Mesenchymal stem cell (in vitro differentiated cells and primary cell): Measurements from ENCODE around the gene PYM1.
A peak's percentile ranks its signal among the peaks of the same experiment; 100 is the strongest.

Source experiments
- DNase-seq: peaks from one replicate; pipeline ENCODE4 v3.0.0-alpha.2; 2013
- H2AFZ ChIP-seq: one replicate; pipeline ENCODE4 v1.6.1; 2013; ENCODE audit warnings: low read depth, mild to moderate bottlenecking, control low read depth, inconsistent platforms, low read length, moderate library complexity
- H2AK5ac ChIP-seq: 2 replicates; pipeline ENCODE4 v1.6.1; 2013; ENCODE audit warnings: low read length, moderate library complexity, mild to moderate bottlenecking, inconsistent platforms; ENCODE audit not compliant: severe bottlenecking
- H2BK120ac ChIP-seq: one replicate; pipeline ENCODE4 v1.6.1; 2013; ENCODE audit warnings: low read depth, mild to moderate bottlenecking, inconsistent platforms, low read length, moderate library complexity
- H2BK12ac ChIP-seq, 2 experiments: one replicate each; pipeline ENCODE4 v1.6.1; 2013; ENCODE audit warnings: inconsistent platforms in 2 of 2, low read length in 2 of 2, mild to moderate bottlenecking in 2 of 2, moderate library complexity in 2 of 2, control low read depth in 1 of 2
- H2BK15ac ChIP-seq: one replicate; pipeline ENCODE4 v1.6.1; 2013; ENCODE audit warnings: mild to moderate bottlenecking, low read depth, inconsistent platforms; ENCODE audit not compliant: poor library complexity, severe bottlenecking
- H2BK5ac ChIP-seq: 2 replicates; pipeline ENCODE4 v1.6.1; 2013; ENCODE audit warnings: low read depth, mild to moderate bottlenecking, low read length, control low read depth, inconsistent platforms; ENCODE audit not compliant: poor library complexity, severe bottlenecking
- H3K14ac ChIP-seq, 2 experiments: one replicate each; pipeline ENCODE4 v1.6.1; 2013; ENCODE audit warnings: inconsistent platforms in 2 of 2, low read length in 2 of 2, control low read depth in 1 of 2, mild to moderate bottlenecking in 1 of 2, moderate library complexity in 1 of 2
- H3K18ac ChIP-seq, 2 experiments: one replicate each; pipeline ENCODE4 v1.6.1; 2013; ENCODE audit warnings: inconsistent platforms in 2 of 2, low read length in 2 of 2, control low read depth in 1 of 2, low read depth in 1 of 2, mild to moderate bottlenecking in 1 of 2
- H3K23ac ChIP-seq, 2 experiments: one replicate each; pipeline ENCODE4 v1.6.1; 2013; ENCODE audit warnings: inconsistent platforms in 2 of 2, low read length in 2 of 2, mild to moderate bottlenecking in 2 of 2, moderate library complexity in 2 of 2, control low read depth in 1 of 2
- H3K27ac ChIP-seq: 2 replicates; pipeline ENCODE4 v1.5.1; 2013; ENCODE audit warnings: mild to moderate bottlenecking, moderate library complexity, low read length, control low read depth, inconsistent platforms; ENCODE audit not compliant: poor library complexity, severe bottlenecking
- H3K27me3 ChIP-seq, 2 experiments: 2 replicates each; pipeline versions ENCODE4 v1.6.1 to v1.7.0; 2013; ENCODE audit warnings: low read length in 2 of 2, mild to moderate bottlenecking in 2 of 2, moderate library complexity in 2 of 2, control low read depth in 1 of 2, inconsistent platforms in 1 of 2; ENCODE audit not compliant: control insufficient read depth in 1 of 2, insufficient read depth in 1 of 2
- H3K36me3 ChIP-seq, 2 experiments: 2 replicates each; pipeline versions ENCODE4 v1.6.1 to v1.7.0; 2013; ENCODE audit warnings: low read length in 2 of 2, control low read depth in 1 of 2, inconsistent platforms in 1 of 2, low read depth in 1 of 2, mild to moderate bottlenecking in 1 of 2; ENCODE audit not compliant: insufficient read depth in 2 of 2, control insufficient read depth in 1 of 2
- H3K4ac ChIP-seq, 2 experiments: one replicate each; pipeline ENCODE4 v1.6.1; 2013; ENCODE audit warnings: inconsistent platforms in 2 of 2, low read length in 2 of 2, mild to moderate bottlenecking in 2 of 2, moderate library complexity in 2 of 2, control low read depth in 1 of 2, low read depth in 1 of 2
- H3K4me1 ChIP-seq: 2 replicates; pipeline ENCODE4 v1.6.1; 2013; ENCODE audit warnings: low read depth, low read length, control low read depth; ENCODE audit not compliant: control insufficient read depth, insufficient read depth
- H3K4me2 ChIP-seq: 2 replicates; pipeline ENCODE4 v1.6.1; 2013; ENCODE audit warnings: low read length, mild to moderate bottlenecking, inconsistent platforms; ENCODE audit not compliant: poor library complexity, severe bottlenecking
- H3K4me3 ChIP-seq, 2 experiments: 2 replicates each; pipeline versions ENCODE4 v1.5.1 to v1.7.0; 2013; ENCODE audit warnings: low read length in 2 of 2, mild to moderate bottlenecking in 2 of 2, control low read depth in 1 of 2, low read depth in 1 of 2; ENCODE audit not compliant: insufficient read depth in 1 of 2
- H3K79me1 ChIP-seq: replicated peaks from 2 replicates; pipeline ENCODE4 v1.6.1; 2013; ENCODE audit warnings: mild to moderate bottlenecking, control low read depth, low read length, inconsistent platforms; ENCODE audit not compliant: poor library complexity, severe bottlenecking
- H3K9ac ChIP-seq: 2 replicates; pipeline ENCODE4 v1.7.0; 2013; ENCODE audit warnings: mild to moderate bottlenecking, low read length, moderate library complexity
- H3K9me3 ChIP-seq: 2 replicates; pipeline ENCODE4 v1.7.0; 2013; ENCODE audit warnings: mild to moderate bottlenecking, low read length; ENCODE audit not compliant: control insufficient read depth
- H4K8ac ChIP-seq: one replicate; pipeline ENCODE4 v1.6.1; 2013; ENCODE audit warnings: inconsistent platforms, mild to moderate bottlenecking, low read length, moderate library complexity
- H4K91ac ChIP-seq: one replicate; pipeline ENCODE4 v1.6.1; 2013; ENCODE audit warnings: mild to moderate bottlenecking, low read length, inconsistent platforms
- WGBS: methylation state at CpG from one replicate; pipeline ENCODE4 v1.1.7; 2013; ENCODE audit warnings: mixed read lengths; 5-methylcytosine and 5-hydroxymethylcytosine counted together

Gene PYM1

DNA sequence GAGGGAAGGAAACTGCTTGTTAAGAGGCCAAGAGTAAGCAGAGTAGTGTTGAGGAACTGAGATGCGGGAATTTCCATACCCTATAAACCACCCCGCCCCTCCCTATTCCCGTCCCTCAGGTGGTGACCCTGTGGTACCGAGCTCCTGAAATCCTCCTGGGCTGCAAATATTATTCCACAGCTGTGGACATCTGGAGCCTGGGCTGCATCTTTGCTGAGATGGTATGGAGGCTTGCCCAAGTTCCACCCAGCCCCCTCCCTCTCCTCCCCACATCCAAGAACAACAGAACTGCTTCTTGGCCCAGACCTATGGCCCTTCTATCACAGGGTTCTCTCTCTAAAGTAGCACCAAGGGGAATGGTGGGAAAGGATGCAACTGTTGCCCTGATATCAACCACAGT lies 41.7 kb upstream of the PYM1 start:
- WGBS = 90% methylated on average over 3 of the region's 4 CpGs
- Histone ChIP-seq H3K23ac (no peak overlapping the region), H2BK15ac (no peak overlapping the region), H3K4me1 (no peaks in the 10 kb centered on the region), H3K18ac (no peak overlapping the region), H3K9me3 (no peaks in the 10 kb centered on the region), H2BK120ac (no peak overlapping the region), H3K36me3 (peaks cover 4 to 16% of the 10 kb centered on the region in 2 experiments), H3K14ac (no peak overlapping the region), H2BK12ac (no peak overlapping the region), H2BK5ac (no peak overlapping the region), H3K79me1 (peaks cover 27% of the 10 kb centered on the region), H3K4me3 (no peak overlapping the region), H2AFZ (no peak overlapping the region), H3K27me3 (no peaks in the 10 kb centered on the region), H3K4ac (no peak overlapping the region), H4K8ac (no peak overlapping the region), H3K27ac (no peak overlapping the region), H3K4me2 (no peak overlapping the region), H4K91ac (no peak overlapping the region), H2AK5ac (no peak overlapping the region), H3K9ac (no peak overlapping the region)
- DNase-seq = no peak

DNA sequence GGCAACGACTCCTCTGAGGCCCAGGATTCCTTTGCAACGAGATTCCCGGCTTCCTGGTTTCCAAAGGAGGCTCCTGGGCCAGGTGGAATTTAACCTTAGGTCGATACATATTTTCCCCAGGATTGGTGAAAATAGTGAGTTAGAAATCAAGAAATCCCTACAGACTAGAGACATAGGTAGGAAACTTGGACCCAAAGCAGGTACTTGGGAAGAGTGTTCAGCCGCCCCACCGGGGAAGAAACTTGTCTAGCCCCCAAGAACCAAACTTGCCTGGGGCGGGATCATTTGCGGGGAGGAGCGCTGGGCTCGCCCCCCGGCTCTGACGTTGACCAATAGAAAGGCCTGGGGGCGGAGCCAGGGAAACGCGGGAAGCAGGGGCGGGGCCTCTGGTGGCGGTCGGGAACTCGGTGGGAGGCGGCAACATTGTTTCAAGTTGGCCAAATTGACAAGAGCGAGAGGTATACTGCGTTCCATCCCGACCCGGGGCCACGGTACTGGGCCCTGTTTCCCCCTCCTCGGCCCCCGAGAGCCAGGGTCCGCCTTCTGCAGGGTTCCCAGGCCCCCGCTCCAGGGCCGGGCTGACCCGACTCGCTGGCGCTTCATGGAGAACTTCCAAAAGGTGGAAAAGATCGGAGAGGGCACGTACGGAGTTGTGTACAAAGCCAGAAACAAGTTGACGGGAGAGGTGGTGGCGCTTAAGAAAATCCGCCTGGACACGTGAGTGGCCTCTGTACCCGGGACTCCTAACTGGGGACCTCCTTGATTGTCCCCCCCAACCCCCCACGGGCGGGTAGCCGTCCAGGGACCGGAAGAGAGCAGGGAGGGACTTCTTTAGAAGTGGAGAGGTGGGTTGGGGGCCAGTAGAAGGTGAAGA lies 39.0 kb upstream of the PYM1 start, which contains the start of gene CDK2:
CDK2 (plus strand) TSS at position 423 of the 874 bp plus-strand sequence; CDS start at position 602, 179 bp downstream.
- no peak within 1 kb of the TSS for H2BK120ac ChIP-seq
- H3K27ac ChIP-seq = peak within 1 kb of the TSS; percentile 15
- peak within 1 kb of the TSS; percentile 76 for H4K8ac ChIP-seq
- peak within 1 kb of the TSS; percentile 90 for H3K9ac ChIP-seq
- peak within 1 kb of the TSS; percentile 63 for H3K4me2 ChIP-seq
- peak within 1 kb of the TSS; percentile 53 for H2AK5ac ChIP-seq
- no peaks in the 10 kb centered on the region for H3K4me1 ChIP-seq
- no peaks in the 10 kb centered on the region for H3K27me3 ChIP-seq
- H3K9me3 ChIP-seq = no peaks in the 10 kb centered on the region
- peaks cover 4 to 16% of the 10 kb centered on the region in 2 experiments for H3K36me3 ChIP-seq
- H3K79me1 ChIP-seq = peaks cover 27% of the 10 kb centered on the region
- peak within 1 kb of the TSS; percentile 65 to 92 for H3K4me3 ChIP-seq
- H3K14ac ChIP-seq = no peak within 1 kb of the TSS
- H3K23ac ChIP-seq = no peak within 1 kb of the TSS
- peak within 1 kb of the TSS; percentile 86 for H2AFZ ChIP-seq
- peak within 1 kb of the TSS in 1 of 2 experiments; percentile 62 for H3K4ac ChIP-seq
- H2BK12ac ChIP-seq = no peak within 1 kb of the TSS
- H4K91ac ChIP-seq = no peak within 1 kb of the TSS
- H3K18ac ChIP-seq = peak within 1 kb of the TSS; percentile 28 to 54
- no peak within 1 kb of the TSS for H2BK5ac ChIP-seq
- 2% methylated on average over 42 of the region's 45 CpGs for WGBS
- peak; percentile 84 for DNase-seq
- H2BK15ac ChIP-seq = peak within 1 kb of the TSS; percentile 73

DNA sequence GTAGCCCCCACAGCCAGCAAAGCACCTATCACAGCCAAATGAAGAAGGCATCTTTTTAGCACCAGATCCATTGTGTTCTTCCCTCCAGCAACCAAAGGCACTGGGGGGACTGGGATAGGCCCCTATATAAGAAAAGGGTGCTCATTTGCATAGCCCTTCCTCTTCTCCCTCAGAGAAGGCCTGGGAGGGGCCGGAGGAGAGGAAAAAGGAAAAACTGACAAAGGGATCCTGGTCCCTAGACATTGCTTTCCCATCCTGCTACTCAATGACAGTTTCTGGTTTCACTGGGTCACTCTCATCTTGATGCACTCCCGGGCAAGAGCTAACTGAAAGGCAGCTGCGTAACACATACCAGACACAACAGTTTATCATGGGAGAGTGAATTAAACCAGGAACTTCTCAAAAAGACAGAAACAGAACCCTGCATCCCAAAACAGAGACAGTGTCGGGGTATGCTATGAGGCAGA lies 38.3 kb upstream of the PYM1 start, which contains the start of gene PMEL:
PMEL (minus strand) TSS at position 102 of the 467 bp plus-strand sequence; CDS start at position 71, 31 bp downstream.
- WGBS = 26% methylated on average over 4 of the region's 4 CpGs
- peak within 1 kb of the TSS; percentile 65 to 92 for H3K4me3 ChIP-seq
- peak; percentile 45 for DNase-seq
- peak within 1 kb of the TSS; percentile 15 for H3K27ac ChIP-seq
- peak within 1 kb of the TSS; percentile 63 for H3K4me2 ChIP-seq
- H2AK5ac ChIP-seq = peak within 1 kb of the TSS; percentile 53
- no peak within 1 kb of the TSS for H2BK5ac ChIP-seq
- no peak within 1 kb of the TSS for H4K91ac ChIP-seq
- H3K14ac ChIP-seq = no peak within 1 kb of the TSS
- H3K79me1 ChIP-seq = peaks cover 22% of the 10 kb centered on the region
- H3K9me3 ChIP-seq = no peaks in the 10 kb centered on the region
- no peak within 1 kb of the TSS for H3K23ac ChIP-seq
- H3K36me3 ChIP-seq = peaks cover 0 to 9% of the 10 kb centered on the region in 2 experiments
- no peak within 1 kb of the TSS for H2BK12ac ChIP-seq
- H2BK15ac ChIP-seq = peak within 1 kb of the TSS; percentile 73
- H3K18ac ChIP-seq = peak within 1 kb of the TSS; percentile 30 to 54
- peak within 1 kb of the TSS; percentile 86 for H2AFZ ChIP-seq
- peak within 1 kb of the TSS; percentile 76 for H4K8ac ChIP-seq
- peak within 1 kb of the TSS; percentile 90 for H3K9ac ChIP-seq
- no peaks in the 10 kb centered on the region for H3K27me3 ChIP-seq
- no peaks in the 10 kb centered on the region for H3K4me1 ChIP-seq
- H2BK120ac ChIP-seq = no peak within 1 kb of the TSS
- peak within 1 kb of the TSS in 1 of 2 experiments; percentile 62 for H3K4ac ChIP-seq

DNA sequence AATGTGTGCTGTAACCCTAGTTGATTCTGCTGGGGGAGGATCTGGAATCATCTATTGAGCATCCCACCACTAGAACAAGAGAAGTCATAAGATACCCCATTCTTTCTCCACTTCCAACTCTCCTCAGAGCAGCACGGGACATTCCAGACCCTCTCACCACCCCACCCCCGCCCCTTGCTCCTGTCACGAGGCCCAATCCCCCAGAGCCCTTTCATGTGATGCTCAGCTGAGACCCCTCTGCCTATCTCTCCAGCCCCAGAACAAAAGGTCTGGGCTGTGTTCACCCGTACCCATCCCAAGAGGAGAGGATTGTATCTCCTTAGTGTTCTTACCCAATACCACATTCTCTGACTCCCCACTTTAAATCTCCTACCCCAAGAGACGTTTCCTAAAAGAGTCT lies 37.5 kb upstream of the PYM1 start:
- WGBS = 59% methylated on average over 5 of the region's 5 CpGs
- Histone ChIP-seq H3K18ac (peak overlapping the region in 1 of 2 experiments; percentile 30), H3K14ac (no peak overlapping the region), H3K36me3 (peaks cover 0 to 3% of the 10 kb centered on the region in 2 experiments), H3K23ac (no peak overlapping the region), H2BK15ac (peak overlapping the region; percentile 50), H2AK5ac (peak overlapping the region; percentile 53), H2BK12ac (no peak overlapping the region), H3K27ac (no peak overlapping the region), H3K4me1 (no peaks in the 10 kb centered on the region), H3K27me3 (no peaks in the 10 kb centered on the region), H2BK5ac (no peak overlapping the region), H3K4me2 (no peak overlapping the region), H2AFZ (no peak overlapping the region), H3K9ac (no peak overlapping the region), H3K4me3 (no peak overlapping the region), H4K91ac (no peak overlapping the region), H3K9me3 (no peaks in the 10 kb centered on the region), H3K4ac (no peak overlapping the region), H4K8ac (no peak overlapping the region), H3K79me1 (peaks cover 18% of the 10 kb centered on the region), H2BK120ac (no peak overlapping the region)
- DNase-seq = no peak
